ENCODE data around the gene CDS1. TPM values are rescaled to one million over a fixed set of nuclear protein-coding genes. Genes with fewer than 3 reads are reported as not detected.

The CDS1 gene
- total RNA-seq, 2 donors from 2014 or later = 44.2 to 51.9 TPM

- no peaks in the 10 kb centered on the region for H3K4me1 ChIP-seq
- no peak for TF ChIP-seq CTCF (IDR thresholded peaks at IDR 0.05)
- H3K9me3 ChIP-seq = no peaks in the 10 kb centered on the region
- H3K9ac ChIP-seq (ENCODE audit: low read depth in 2 of 2, low read length in 2 of 2) = no peak overlapping the region
- no peak overlapping the region for H3K4me3 ChIP-seq
- no peak overlapping the region for H3K27ac ChIP-seq
- no peaks in the 10 kb centered on the region for H3K36me3 ChIP-seq
- H3K27me3 ChIP-seq = no peaks in the 10 kb centered on the region
- no peak for DNase-seq
- intact Hi-C loops (cut with DNase I) = no loop called here
Observed at GRCh38 chr4:84563002-84563401, 19.9 kb upstream of the CDS1 start.

GRCh38 chr4:84565951-84566350, 17.0 kb upstream of the CDS1 start:
- Histone ChIP-seq H3K9me3 (no peaks in the 10 kb centered on the region), H3K27ac (no peak overlapping the region)
- no peak for TF ChIP-seq CTCF (IDR thresholded peaks at IDR 0.05)

GRCh38 chr4:84568496-84568895, 14.4 kb upstream of the CDS1 start:
- intact Hi-C loops (cut with DNase I) = no loop called here
- Histone ChIP-seq H3K4me1 (no peaks in the 10 kb centered on the region), H3K36me3 (no peaks in the 10 kb centered on the region), H3K27ac (no peak overlapping the region), H3K9me3 (no peaks in the 10 kb centered on the region), H3K27me3 (no peaks in the 10 kb centered on the region), H3K4me3 (no peak overlapping the region), H3K9ac (ENCODE audit: low read depth in 2 of 2, low read length in 2 of 2) (no peak overlapping the region)
- TF ChIP-seq CTCF (IDR thresholded peaks at IDR 0.05) = no peak
- DNase-seq = no peak

More at GRCh38 chr4:84565951-84566350, 17.0 kb upstream of the CDS1 start:
- no peaks in the 10 kb centered on the region for H3K27me3 ChIP-seq
- no peak overlapping the region for H3K9ac ChIP-seq (ENCODE audit: low read depth in 2 of 2, low read length in 2 of 2)
- no peaks in the 10 kb centered on the region for H3K36me3 ChIP-seq
- intact Hi-C loops (cut with DNase I) = no loop called here
- no peak overlapping the region for H3K4me3 ChIP-seq
- no peak for DNase-seq
- H3K4me1 ChIP-seq = no peaks in the 10 kb centered on the region

GRCh38 chr4:84569009-84569408, 13.9 kb upstream of the CDS1 start:
- no peak overlapping the region for H3K27ac ChIP-seq
- no peaks in the 10 kb centered on the region for H3K36me3 ChIP-seq
- intact Hi-C loops (cut with DNase I) = no loop called here
- H3K9me3 ChIP-seq = no peaks in the 10 kb centered on the region
- no peaks in the 10 kb centered on the region for H3K4me1 ChIP-seq
- H3K27me3 ChIP-seq = no peaks in the 10 kb centered on the region
- H3K9ac ChIP-seq (ENCODE audit: low read depth in 2 of 2, low read length in 2 of 2) = no peak overlapping the region
- H3K4me3 ChIP-seq = no peak overlapping the region
- TF ChIP-seq CTCF (IDR thresholded peaks at IDR 0.05) = no peak
- no peak for DNase-seq

GRCh38 chr4:84573385-84574068, 9.4 kb upstream of the CDS1 start:
- no peaks in the 10 kb centered on the region for H3K27me3 ChIP-seq

More at GRCh38 chr4:84573385-84574068, 9.4 kb upstream of the CDS1 start:
- Histone ChIP-seq H3K27ac (no peak overlapping the region), H3K9me3 (no peaks in the 10 kb centered on the region), H3K4me3 (no peak overlapping the region), H3K36me3 (no peaks in the 10 kb centered on the region), H3K4me1 (no peaks in the 10 kb centered on the region), H3K9ac (ENCODE audit: low read depth in 2 of 2, low read length in 2 of 2) (no peak overlapping the region)
- no peak for DNase-seq
- no peak for TF ChIP-seq CTCF (IDR thresholded peaks at IDR 0.05)
- intact Hi-C loops (cut with DNase I) = no loop called here

All from colonic mucosa (tissue), 4 donors.